Measurements from ENCODE around the gene OXSR1.

GRCh38 chr3:38266810-38267209 lies 101.5 kb downstream of the OXSR1 start:
- TF ChIP-seq CTCF (IDR thresholded peaks at IDR 0.05) (no peak), REST (IDR thresholded peaks at IDR 0.05) (no peak), EP300 (IDR thresholded peaks at IDR 0.05) (no peak), MAX (IDR thresholded peaks at IDR 0.05) (no peak), BHLHE40 (IDR thresholded peaks at IDR 0.05; ENCODE audit: low read depth, low read length) (no peak), ELK1 (IDR thresholded peaks at IDR 0.05; ENCODE audit: low read depth, low read length) (no peak), CEBPB (IDR thresholded peaks at IDR 0.05) (no peak), MYC (IDR thresholded peaks at IDR 0.05; ENCODE audit: borderline replicate concordance, low read length) (no peak), POLR2A (IDR thresholded peaks at IDR 0.05; ENCODE audit: low read length) (no peak), PHF8 (IDR thresholded peaks at IDR 0.05; ENCODE audit: borderline replicate concordance, low read depth) (no peak), RCOR1 (IDR thresholded peaks at IDR 0.05; ENCODE audit: low read depth, low read length) (no peak)
